HepG2 (cell line): Measurements from ENCODE around the gene SCYL1. TPM values are rescaled to one million over a fixed set of nuclear protein-coding genes. Genes with fewer than 3 reads are reported as not detected.

Source experiments
- CBFB ChIP-seq: sonication (generic); formaldehyde crosslinking; IDR thresholded peaks from 2 replicates; pipeline ENCODE4 v1.4.0; 2020; ENCODE audit warnings: missing genetic modification reagents
- FOXA1 ChIP-seq, 2 experiments: fragments of 450-650 bp in 1 of 2; sonication (generic) in 1 of 2; formaldehyde crosslinking in 1 of 2; IDR thresholded peaks; 2 replicates each; pipeline versions ENCODE4 v1.4.0 to v1.6.1; 2016 to 2020; ENCODE audit warnings: missing genetic modification reagents in 1 of 2
- FOXK1 ChIP-seq: sonication (generic); formaldehyde crosslinking; IDR thresholded peaks from 2 replicates; pipeline ENCODE4 v1.4.0; 2020; ENCODE audit warnings: low read depth, missing genetic modification reagents, borderline replicate concordance
- GPBP1L1 ChIP-seq: sonication (generic); formaldehyde crosslinking; IDR thresholded peaks from 2 replicates; pipeline ENCODE4 v1.5.0; 2020; ENCODE audit warnings: mild to moderate bottlenecking, missing genetic modification reagents
- HDAC6 ChIP-seq: fragments of 200-600 bp; sonication (generic); IDR thresholded peaks from 2 replicates; pipeline ENCODE4 v1.7.0; 2017; ENCODE audit warnings: mild to moderate bottlenecking, antibody characterized with exemption, low read length, low read depth
- HMG20A ChIP-seq: IDR thresholded peaks from 2 replicates; pipeline ENCODE4 v1.6.1; 2016; ENCODE audit warnings: borderline replicate concordance
- KDM4B ChIP-seq: sonication (generic); formaldehyde crosslinking; IDR thresholded peaks from 2 replicates; pipeline ENCODE4 v1.4.0; 2020; ENCODE audit warnings: missing genetic modification reagents
- MXD3 ChIP-seq: IDR thresholded peaks from 2 replicates; pipeline ENCODE4 v1.6.1; 2016; ENCODE audit warnings: mild to moderate bottlenecking, missing biosample characterization, missing genetic modification reagents
- NPAS2 ChIP-seq: sonication (generic); formaldehyde crosslinking; IDR thresholded peaks from 2 replicates; pipeline ENCODE4 v1.8.0; 2022; ENCODE audit warnings: mild to moderate bottlenecking, missing genetic modification reagents, borderline replicate concordance
- NR1H2 ChIP-seq: sonication (generic); formaldehyde crosslinking; IDR thresholded peaks from 2 replicates; pipeline ENCODE4 v1.8.1; 2022; ENCODE audit warnings: low read depth, missing genetic modification reagents, borderline replicate concordance
- POLR2G ChIP-seq: fragments of 200-400 bp; formaldehyde crosslinking; IDR thresholded peaks from 2 replicates; pipeline ENCODE4 v1.6.1; 2018; ENCODE audit warnings: mild to moderate bottlenecking, low read depth, low read length, moderate library complexity
- TFE3 ChIP-seq: IDR thresholded peaks from 2 replicates; pipeline ENCODE4 v1.6.1; 2016
- ZNF225 ChIP-seq: sonication (generic); formaldehyde crosslinking; IDR thresholded peaks from 2 replicates; pipeline ENCODE4 v1.4.0; 2020; ENCODE audit warnings: mild to moderate bottlenecking, missing genetic modification reagents
- ZNF275 ChIP-seq: sonication (generic); formaldehyde crosslinking; IDR thresholded peaks from 2 replicates; pipeline ENCODE4 v1.8.0; 2022; ENCODE audit warnings: missing genetic modification reagents, mild to moderate bottlenecking, inconsistent platforms, borderline replicate concordance
- ZNF546 ChIP-seq: sonication (generic); formaldehyde crosslinking; conservative IDR thresholded peaks from 2 replicates; pipeline ENCODE4 v1.8.1; 2023; ENCODE audit warnings: mild to moderate bottlenecking, missing genetic modification reagents
- ZNF547 ChIP-seq: sonication (generic); formaldehyde crosslinking; IDR thresholded peaks from 2 replicates; pipeline ENCODE4 v1.5.1; 2020; ENCODE audit warnings: mild to moderate bottlenecking, missing genetic modification reagents
- ZNF569 ChIP-seq: sonication (generic); formaldehyde crosslinking; IDR thresholded peaks from 2 replicates; pipeline ENCODE4 v1.5.0; 2020; ENCODE audit warnings: mild to moderate bottlenecking, missing genetic modification reagents, moderate library complexity, borderline replicate concordance
- ZNF614 ChIP-seq: IDR thresholded peaks from 2 replicates; pipeline ENCODE4 v1.6.1; 2018; ENCODE audit warnings: missing biosample characterization, missing genetic modification reagents, inconsistent platforms, borderline replicate concordance
- ZNF704 ChIP-seq: sonication (generic); formaldehyde crosslinking; IDR thresholded peaks from 2 replicates; pipeline ENCODE4 v1.8.1; 2023; ENCODE audit warnings: mild to moderate bottlenecking, inconsistent platforms, moderate library complexity, missing genetic modification reagents, borderline replicate concordance
- ZNF766 ChIP-seq: sonication (generic); formaldehyde crosslinking; IDR thresholded peaks from 2 replicates; pipeline ENCODE4 v1.5.0; 2020; ENCODE audit warnings: missing genetic modification reagents, borderline replicate concordance
- polyA plus RNA-seq, 8 experiments: library from polyadenylated mRNA; depleted of rRNA in 3 of 8; stranded (reverse) in 7 of 8; unstranded in 1 of 8; fragments of >200 nt; fragmentation: Illumina TruSeq in 4 of 8; extraction: Trizol in 4 of 8; gene quantifications; 2 replicates each; pipeline versions ENCODE4 v1.2.1 to v1.2.3, GENCODE V29; 2011 to 2016; ENCODE audit warnings: low read depth in 4 of 8, missing spikeins in 1 of 8, mixed read lengths in 1 of 8; ENCODE audit not compliant: insufficient read depth in 1 of 8
- total RNA-seq, 5 experiments: library from RNA; depleted of rRNA; stranded (reverse); fragments of >200 nt; fragmentation: Illumina TruSeq; extraction: Trizol; gene quantifications; 2 replicates each; pipeline ENCODE4 v1.2.3, GENCODE V29; 2016; ENCODE audit warnings: low read depth in 1 of 5
- TF ChIP-seq, protein P1 (sequence below): sonication (generic); formaldehyde crosslinking; IDR thresholded peaks from 2 replicates; pipeline ENCODE4 v1.9.0; 2022; ENCODE audit warnings: missing genetic modification reagents, mild to moderate bottlenecking, borderline replicate concordance

The SCYL1 gene
- total and polyA plus RNA-seq, 2 of the 13 experiments (the other 11 are each of a cell fraction or from before 2014, with no cell fraction given), result 65.9 to 103 TPM

- TF ChIP-seq MXD3 (CRISPR knock-in tag), result peak; percentile 86; the same call in 1 of the 2 replicates
- TF ChIP-seq KDM4B (CRISPR knock-in tag), result peak; percentile 14; the same call in 1 of the 2 replicates
- TF ChIP-seq FOXK1, result peak; percentile 61; the same call in 1 of the 2 replicates
- TF ChIP-seq POLR2G, result peak; percentile 94
- no peak for TF ChIP-seq ZNF614
- peak; percentile 61; the same call in 1 of the 2 replicates for TF ChIP-seq CBFB (CRISPR knock-in tag)
- TF ChIP-seq HDAC6, result no peak
- TF ChIP-seq, protein P1, sequence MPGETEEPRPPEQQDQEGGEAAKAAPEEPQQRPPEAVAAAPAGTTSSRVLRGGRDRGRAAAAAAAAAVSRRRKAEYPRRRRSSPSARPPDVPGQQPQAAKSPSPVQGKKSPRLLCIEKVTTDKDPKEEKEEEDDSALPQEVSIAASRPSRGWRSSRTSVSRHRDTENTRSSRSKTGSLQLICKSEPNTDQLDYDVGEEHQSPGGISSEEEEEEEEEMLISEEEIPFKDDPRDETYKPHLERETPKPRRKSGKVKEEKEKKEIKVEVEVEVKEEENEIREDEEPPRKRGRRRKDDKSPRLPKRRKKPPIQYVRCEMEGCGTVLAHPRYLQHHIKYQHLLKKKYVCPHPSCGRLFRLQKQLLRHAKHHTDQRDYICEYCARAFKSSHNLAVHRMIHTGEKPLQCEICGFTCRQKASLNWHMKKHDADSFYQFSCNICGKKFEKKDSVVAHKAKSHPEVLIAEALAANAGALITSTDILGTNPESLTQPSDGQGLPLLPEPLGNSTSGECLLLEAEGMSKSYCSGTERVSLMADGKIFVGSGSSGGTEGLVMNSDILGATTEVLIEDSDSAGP (CRISPR knock-in tag), result peak; percentile 83; the same call in 1 of the 2 replicates
- TF ChIP-seq ZNF275 (CRISPR knock-in tag), result no peak; the same call in 1 of the 2 replicates
- peak; percentile 86 for TF ChIP-seq TFE3
- TF ChIP-seq ZNF547, result peak; percentile 76
- TF ChIP-seq NPAS2, result no peak
- no peak for TF ChIP-seq GPBP1L1 (CRISPR knock-in tag)
- TF ChIP-seq ZNF569 (CRISPR knock-in tag), result no peak
- TF ChIP-seq ZNF704 (CRISPR knock-in tag), result no peak; the same call in 1 of the 2 replicates
- no peak for TF ChIP-seq ZNF766
- TF ChIP-seq HMG20A (CRISPR knock-in tag), result no peak
- TF ChIP-seq FOXA1 (IDR thresholded peaks at IDR 0.05), result no peak
- no peak for TF ChIP-seq FOXA1 (CRISPR knock-in tag; IDR thresholded peaks at IDR 0.05)
- no peak for TF ChIP-seq ZNF546 (CRISPR knock-in tag)
- 0 out of 2 replicates have a peak, but pooled peaks have one; percentile 24 for TF ChIP-seq NR1H2 (CRISPR knock-in tag)
- TF ChIP-seq ZNF225, result no peak
These were observed 47.5 kb upstream of the SCYL1 start (continued) for GRCh38 chr11:65477149-65477965.
